GM12801 (cell line): ENCODE results near the gene BMERB1.

Source experiments
- CTCF ChIP-seq: IDR thresholded peaks from one replicate; pipeline ENCODE4 v1.5.1; 2011; ENCODE audit warnings: control low read depth; ENCODE audit not compliant: insufficient read length; ENCODE audit errors: extremely low read depth

Gene BMERB1

GRCh38 chr16:15509593-15510535, 75.5 kb downstream of the BMERB1 start:
- no peak for TF ChIP-seq CTCF

- no peak for TF ChIP-seq CTCF
These were observed 76.6 kb downstream of the BMERB1 start for GRCh38 chr16:15510992-15511391.

GRCh38 chr16:15511759-15512487, 77.5 kb downstream of the BMERB1 start:
- no peak for TF ChIP-seq CTCF

GRCh38 chr16:15513156-15513555, 78.8 kb downstream of the BMERB1 start:
- TF ChIP-seq CTCF = no peak

- no peak for TF ChIP-seq CTCF
These were observed 81.6 kb downstream of the BMERB1 start for GRCh38 chr16:15515992-15516391.

- no peak for TF ChIP-seq CTCF
These were observed 82.2 kb downstream of the BMERB1 start for GRCh38 chr16:15516609-15517008.

- no peak for TF ChIP-seq CTCF
These were observed 83.5 kb downstream of the BMERB1 start for GRCh38 chr16:15517743-15518377.
